ENCODE data around the gene TMEM52.
A peak's percentile ranks its signal among the peaks of the same experiment; 100 is the strongest.

Gene TMEM52

DNA sequence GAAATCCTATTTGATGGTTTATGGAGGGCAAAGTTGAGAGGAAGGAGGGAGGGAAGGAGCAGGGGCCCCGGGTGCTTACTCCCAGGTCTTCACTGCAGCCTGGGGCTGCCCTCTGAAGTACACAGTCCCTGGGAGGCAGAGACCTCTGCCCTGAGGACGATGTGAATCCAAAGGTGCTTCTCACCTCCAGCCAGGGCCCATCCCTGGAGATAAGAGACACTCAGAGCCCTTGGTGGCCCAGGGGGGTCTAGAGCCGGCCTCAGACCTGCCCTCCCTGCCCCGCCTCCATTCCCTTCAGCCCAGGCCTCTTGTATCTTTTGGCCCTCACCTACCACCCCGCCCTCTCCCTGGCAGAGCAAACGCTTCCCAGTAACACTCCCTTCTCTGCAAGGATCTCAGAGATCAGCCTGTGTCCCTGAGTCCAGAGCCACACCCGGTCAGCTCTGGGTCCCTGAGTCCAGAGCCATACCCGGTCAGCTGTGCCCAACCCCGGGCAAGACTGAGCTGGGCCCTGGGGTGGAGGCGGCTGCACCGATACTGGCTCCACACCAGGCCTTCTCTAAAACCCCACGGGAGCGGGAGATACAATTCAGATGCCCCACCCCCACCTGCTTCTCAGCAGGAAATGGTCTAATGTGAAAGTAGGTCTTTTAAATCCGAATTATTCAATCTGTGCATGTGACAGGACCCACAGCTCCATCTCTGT lies 24.6 kb downstream of the TMEM52 start:
- H3K36me3 ChIP-seq: no peaks in the 10 kb centered on the region
- H3K4me3 ChIP-seq (ENCODE audit: low read depth in 1 of 2, low read length in 1 of 2): no peak overlapping the region
- no peak for TF ChIP-seq CTCF (IDR thresholded peaks at IDR 0.05)
- no peak overlapping the region for H3K27ac ChIP-seq
- H3K4me1 ChIP-seq (ENCODE audit: control insufficient read depth in 1 of 2, insufficient read depth in 1 of 2, low read depth in 1 of 2, low read length in 1 of 2): peaks cover 6 to 14% of the 10 kb centered on the region in 2 experiments
- H3K27me3 ChIP-seq: peaks cover 57% of the 10 kb centered on the region
- no peaks in the 10 kb centered on the region for H3K9me3 ChIP-seq

GRCh38 chr1:1893997-1894353 lies 25.1 kb downstream of the TMEM52 start:
- H3K27ac ChIP-seq: no peak overlapping the region
- no peak for TF ChIP-seq CTCF (IDR thresholded peaks at IDR 0.05)
- H3K9me3 ChIP-seq: no peaks in the 10 kb centered on the region
- peaks cover 52% of the 10 kb centered on the region for H3K27me3 ChIP-seq
- H3K36me3 ChIP-seq: no peaks in the 10 kb centered on the region
- peaks cover 12 to 19% of the 10 kb centered on the region in 2 experiments for H3K4me1 ChIP-seq (ENCODE audit: control insufficient read depth in 1 of 2, insufficient read depth in 1 of 2, low read depth in 1 of 2, low read length in 1 of 2)
- no peak overlapping the region for H3K4me3 ChIP-seq (ENCODE audit: low read depth in 1 of 2, low read length in 1 of 2)

- no peaks in the 10 kb centered on the region for H3K36me3 ChIP-seq
- H3K9me3 ChIP-seq: no peaks in the 10 kb centered on the region
- H3K4me1 ChIP-seq (ENCODE audit: control insufficient read depth in 1 of 2, insufficient read depth in 1 of 2, low read depth in 1 of 2, low read length in 1 of 2): peaks cover 17 to 25% of the 10 kb centered on the region in 2 experiments
- H3K27ac ChIP-seq: no peak overlapping the region
- H3K4me3 ChIP-seq (ENCODE audit: low read depth in 1 of 2, low read length in 1 of 2): no peak overlapping the region
- TF ChIP-seq CTCF (IDR thresholded peaks at IDR 0.05): no peak
- peaks cover 46% of the 10 kb centered on the region for H3K27me3 ChIP-seq
Observed at GRCh38 chr1:1893291-1893985, 25.6 kb downstream of the TMEM52 start.

DNA sequence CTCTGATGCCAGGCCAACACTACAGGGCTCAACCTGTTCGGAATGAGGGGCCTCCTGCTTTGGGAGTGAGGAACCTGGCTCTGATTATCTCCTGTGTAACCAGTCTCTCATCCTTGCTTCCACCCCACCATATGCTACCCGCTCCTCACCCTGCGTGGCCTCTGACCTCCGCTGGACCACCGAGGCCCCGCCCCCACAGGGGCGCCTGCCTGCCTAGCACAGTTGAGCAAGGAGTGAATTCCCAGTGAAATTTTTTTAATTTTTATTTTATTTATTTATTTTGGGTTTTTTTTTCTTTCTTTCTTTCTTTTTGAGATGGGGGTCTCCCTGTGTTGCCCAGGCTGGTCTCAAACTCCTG lies 26.3 kb downstream of the TMEM52 start:
- Histone ChIP-seq H3K4me1 (ENCODE audit: control insufficient read depth in 1 of 2, insufficient read depth in 1 of 2, low read depth in 1 of 2, low read length in 1 of 2) (peaks cover 24 to 32% of the 10 kb centered on the region in 2 experiments), H3K9me3 (no peaks in the 10 kb centered on the region), H3K27me3 (peaks cover 39% of the 10 kb centered on the region), H3K27ac (no peak overlapping the region), H3K36me3 (no peaks in the 10 kb centered on the region), H3K4me3 (ENCODE audit: low read depth in 1 of 2, low read length in 1 of 2) (no peak overlapping the region)
- TF ChIP-seq CTCF (IDR thresholded peaks at IDR 0.05): no peak

GRCh38 chr1:1892079-1892762 lies 26.9 kb downstream of the TMEM52 start:
- H3K27ac ChIP-seq: peak overlapping the region; percentile 98
- H3K27me3 ChIP-seq: peaks cover 34% of the 10 kb centered on the region
- H3K4me3 ChIP-seq (ENCODE audit: low read depth in 1 of 2, low read length in 1 of 2): peak overlapping the region; percentile 54 to 79
- TF ChIP-seq CTCF (IDR thresholded peaks at IDR 0.05): no peak
- no peaks in the 10 kb centered on the region for H3K36me3 ChIP-seq
- H3K4me1 ChIP-seq (ENCODE audit: control insufficient read depth in 1 of 2, insufficient read depth in 1 of 2, low read depth in 1 of 2, low read length in 1 of 2): peaks cover 28 to 37% of the 10 kb centered on the region in 2 experiments
- H3K9me3 ChIP-seq: no peaks in the 10 kb centered on the region

Measured in neutrophil (primary cell).